ENCODE data around the gene RTL10. TPM values are rescaled to one million over a fixed set of nuclear protein-coding genes. Genes with fewer than 3 reads are reported as not detected.
A peak's percentile ranks its signal among the peaks of the same experiment; 100 is the strongest.

Gene RTL10
- total RNA-seq, 2 experiments from 2014 or later = 18.4 to 18.9 TPM

DNA sequence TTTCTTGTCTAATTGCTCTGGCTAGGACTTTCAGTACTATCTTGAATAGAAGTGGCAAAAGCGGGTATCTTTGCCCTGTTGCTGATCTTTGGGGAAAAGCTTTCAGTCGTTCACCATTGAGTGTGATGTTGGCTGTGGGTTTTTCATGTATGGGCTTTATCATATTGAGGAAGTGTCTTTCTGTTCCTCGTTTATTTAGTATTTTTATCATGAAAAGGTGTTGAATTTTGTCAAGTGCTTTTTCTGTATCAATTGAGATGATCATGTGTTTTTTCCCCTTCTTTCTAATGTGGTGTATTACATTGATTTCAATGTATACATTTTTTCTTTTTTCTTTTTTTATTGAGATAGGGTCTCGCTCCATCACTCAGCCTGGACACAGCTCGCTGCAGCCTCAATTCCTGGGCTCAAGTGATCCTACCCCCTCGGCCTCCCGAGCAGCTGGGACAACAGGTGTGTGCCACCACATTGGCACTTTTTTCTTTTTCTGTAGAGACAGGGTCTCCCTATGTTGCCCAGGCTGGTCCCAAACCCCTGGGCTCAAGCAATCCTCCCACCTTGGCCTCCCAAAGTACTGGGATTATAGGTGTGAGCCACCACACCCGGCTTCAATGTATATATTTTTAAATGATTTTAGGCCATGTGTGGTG, 5.3 kb upstream of the RTL10 start:
- Mint-ChIP-seq H3K4me1 (peaks cover 14% of the 10 kb centered on the region), H3K36me3 (no peaks in the 10 kb centered on the region), H3K27ac (no peak overlapping the region), H3K9me3 (no peaks in the 10 kb centered on the region), H3K27me3 (no peaks in the 10 kb centered on the region), H3K4me3 (no peak overlapping the region)
- no peak for DNase-seq
- ATAC-seq (ENCODE audit: low read depth) = no peak
- POLR2A ChIA-PET = no interaction called here

GRCh38 chr22:19857382-19857781, 2.7 kb upstream of the RTL10 start:
- ATAC-seq (ENCODE audit: low read depth) = no peak
- H3K4me1 Mint-ChIP-seq = peaks cover 32% of the 10 kb centered on the region
- POLR2A ChIA-PET = no interaction called here
- no peak overlapping the region for H3K4me3 Mint-ChIP-seq
- DNase-seq = no peak
- H3K27me3 Mint-ChIP-seq = no peaks in the 10 kb centered on the region
- no peak overlapping the region for H3K27ac Mint-ChIP-seq
- H3K9me3 Mint-ChIP-seq = no peaks in the 10 kb centered on the region
- H3K36me3 Mint-ChIP-seq = peaks cover 9% of the 10 kb centered on the region

DNA sequence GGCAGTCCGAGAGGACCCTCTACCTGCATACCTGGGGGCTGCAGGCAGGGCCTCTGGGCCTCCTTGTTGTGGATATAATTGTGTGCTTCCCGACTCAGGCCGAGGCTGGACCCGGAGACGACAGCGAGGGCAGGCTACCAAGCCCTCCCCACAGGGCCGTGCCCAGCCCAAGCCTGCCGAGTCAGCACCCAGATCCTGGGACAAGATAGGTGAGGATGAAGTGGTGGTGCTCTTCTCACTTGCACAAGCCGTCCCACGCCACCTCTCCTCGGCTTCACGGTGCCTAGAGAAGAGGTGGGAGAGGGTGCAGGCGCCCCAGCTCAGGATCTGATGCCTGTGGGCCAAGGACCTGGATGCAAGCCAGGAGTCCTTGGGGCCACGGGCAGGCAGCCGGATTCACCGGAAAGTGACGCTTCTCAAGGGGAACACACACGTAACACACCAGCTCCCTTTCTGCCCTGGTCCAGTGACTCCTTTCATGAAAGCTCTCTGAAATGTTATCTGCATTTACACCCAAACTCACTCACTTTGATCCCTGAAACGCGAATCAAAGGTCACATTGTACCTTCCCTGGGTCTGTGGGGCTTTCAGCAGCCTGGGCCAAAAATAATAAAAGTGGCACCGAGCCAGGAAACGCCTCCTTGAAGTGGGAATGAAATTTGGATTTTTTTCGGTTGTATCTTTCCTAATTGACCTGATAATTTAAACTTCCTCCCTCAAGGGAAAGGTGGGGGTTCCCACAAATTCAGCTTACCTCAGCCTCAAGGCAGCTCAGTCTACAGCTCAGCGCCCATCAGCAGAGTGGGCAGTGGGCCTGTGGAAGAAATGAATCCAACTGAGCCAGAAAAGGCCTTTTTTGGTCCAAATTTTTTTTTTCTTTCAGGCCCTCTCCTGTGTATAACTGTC, 1.1 kb upstream of the RTL10 start:
- DNase-seq (no peak), ATAC-seq (ENCODE audit: low read depth) (peak; percentile 29)
- Mint-ChIP-seq H3K27ac (peak overlapping the region; percentile 95), H3K4me3 (peak overlapping the region; percentile 98), H3K9me3 (no peaks in the 10 kb centered on the region), H3K27me3 (no peaks in the 10 kb centered on the region), H3K36me3 (peaks cover 9% of the 10 kb centered on the region), H3K4me1 (peaks cover 34% of the 10 kb centered on the region)
- POLR2A ChIA-PET = interaction anchor here (1.0 to 3.6 kb wide), 7 partner anchors 11 to 86 kb away, joined by 3 to 30 read pairs (median 12); partner anchors contain the start of genes COMT and TXNRD2

- no peak for DNase-seq
- H3K4me1 Mint-ChIP-seq = peaks cover 34% of the 10 kb centered on the region
- no peaks in the 10 kb centered on the region for H3K27me3 Mint-ChIP-seq
- POLR2A ChIA-PET = interaction anchor here (0.8 to 3.6 kb wide), 7 partner anchors 9 to 88 kb away, joined by 3 to 30 read pairs (median 3); partner anchors contain the start of genes COMT and TXNRD2
- H3K4me3 Mint-ChIP-seq = peak overlapping the region; percentile 98
- peak overlapping the region; percentile 95 for H3K27ac Mint-ChIP-seq
- H3K9me3 Mint-ChIP-seq = no peaks in the 10 kb centered on the region
- peaks cover 14% of the 10 kb centered on the region for H3K36me3 Mint-ChIP-seq
- no peak for ATAC-seq (ENCODE audit: low read depth)
These were observed 546 bp downstream of the RTL10 start for GRCh38 chr22:19853879-19854777.

- H3K27me3 Mint-ChIP-seq = no peaks in the 10 kb centered on the region
- peak overlapping the region; percentile 98 for H3K4me3 Mint-ChIP-seq
- POLR2A ChIA-PET = interaction anchor here (1.0 to 3.6 kb wide), 3 partner anchors 8 to 38 kb away, joined by 3 to 30 read pairs (median 19); no protein-coding TSS in a partner anchor
- DNase-seq (peak; percentile 33), ATAC-seq (ENCODE audit: low read depth) (no peak)
- H3K9me3 Mint-ChIP-seq = no peaks in the 10 kb centered on the region
- peaks cover 36% of the 10 kb centered on the region for H3K4me1 Mint-ChIP-seq
- peaks cover 14% of the 10 kb centered on the region for H3K36me3 Mint-ChIP-seq
- peak overlapping the region; percentile 95 for H3K27ac Mint-ChIP-seq
These were observed 1.4 kb downstream of the RTL10 start for GRCh38 chr22:19853058-19853878.

- no peaks in the 10 kb centered on the region for H3K9me3 Mint-ChIP-seq
- H3K27ac Mint-ChIP-seq = peak overlapping the region; percentile 38
- H3K4me1 Mint-ChIP-seq = peaks cover 35% of the 10 kb centered on the region
- no peaks in the 10 kb centered on the region for H3K27me3 Mint-ChIP-seq
- no peak for ATAC-seq (ENCODE audit: low read depth)
- H3K36me3 Mint-ChIP-seq = peaks cover 22% of the 10 kb centered on the region
- H3K4me3 Mint-ChIP-seq = peak overlapping the region; percentile 98
- POLR2A ChIA-PET = interaction anchor here (1.5 kb wide), 1 partner anchor 30 kb away, joined by 3 read pairs; no protein-coding TSS in a partner anchor
- DNase-seq = no peak
These were observed 2.4 kb downstream of the RTL10 start for GRCh38 chr22:19852177-19852781.

GRCh38 chr22:19851291-19852176, 3.1 kb downstream of the RTL10 start:
- peaks cover 24% of the 10 kb centered on the region for H3K36me3 Mint-ChIP-seq
- H3K27me3 Mint-ChIP-seq = no peaks in the 10 kb centered on the region
- H3K4me3 Mint-ChIP-seq = no peak overlapping the region
- ATAC-seq (ENCODE audit: low read depth) (no peak), DNase-seq (no peak)
- peaks cover 29% of the 10 kb centered on the region for H3K4me1 Mint-ChIP-seq
- H3K27ac Mint-ChIP-seq = no peak overlapping the region
- POLR2A ChIA-PET = interaction anchor here (1.5 kb wide), 1 partner anchor 31 kb away, joined by 3 read pairs; no protein-coding TSS in a partner anchor
- no peaks in the 10 kb centered on the region for H3K9me3 Mint-ChIP-seq

DNA sequence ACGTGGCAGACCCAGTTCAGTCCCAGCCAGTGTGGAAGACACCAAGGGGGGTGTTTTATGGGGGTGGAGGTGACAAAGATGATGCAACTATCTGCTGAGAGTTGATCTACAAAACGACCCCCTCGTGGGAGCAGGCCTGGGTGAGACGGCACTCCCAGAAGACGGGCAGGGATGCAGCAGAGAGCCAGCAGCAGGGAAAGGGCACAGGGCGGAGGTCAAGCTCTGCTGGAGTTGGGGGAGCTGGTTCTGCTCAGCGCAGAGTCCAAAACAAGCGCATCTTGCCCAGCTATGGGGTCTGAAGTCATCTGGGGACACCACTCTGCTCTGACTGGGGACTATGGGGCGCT, 3.9 kb downstream of the RTL10 start:
- DNase-seq (no peak), ATAC-seq (ENCODE audit: low read depth) (no peak)
- Mint-ChIP-seq H3K36me3 (peaks cover 24% of the 10 kb centered on the region), H3K27ac (no peak overlapping the region), H3K9me3 (no peaks in the 10 kb centered on the region), H3K4me1 (peaks cover 23% of the 10 kb centered on the region), H3K4me3 (no peak overlapping the region), H3K27me3 (no peaks in the 10 kb centered on the region)
- POLR2A ChIA-PET = interaction anchor here (1.5 kb wide), 1 partner anchor 32 kb away, joined by 3 read pairs; no protein-coding TSS in a partner anchor

DNA sequence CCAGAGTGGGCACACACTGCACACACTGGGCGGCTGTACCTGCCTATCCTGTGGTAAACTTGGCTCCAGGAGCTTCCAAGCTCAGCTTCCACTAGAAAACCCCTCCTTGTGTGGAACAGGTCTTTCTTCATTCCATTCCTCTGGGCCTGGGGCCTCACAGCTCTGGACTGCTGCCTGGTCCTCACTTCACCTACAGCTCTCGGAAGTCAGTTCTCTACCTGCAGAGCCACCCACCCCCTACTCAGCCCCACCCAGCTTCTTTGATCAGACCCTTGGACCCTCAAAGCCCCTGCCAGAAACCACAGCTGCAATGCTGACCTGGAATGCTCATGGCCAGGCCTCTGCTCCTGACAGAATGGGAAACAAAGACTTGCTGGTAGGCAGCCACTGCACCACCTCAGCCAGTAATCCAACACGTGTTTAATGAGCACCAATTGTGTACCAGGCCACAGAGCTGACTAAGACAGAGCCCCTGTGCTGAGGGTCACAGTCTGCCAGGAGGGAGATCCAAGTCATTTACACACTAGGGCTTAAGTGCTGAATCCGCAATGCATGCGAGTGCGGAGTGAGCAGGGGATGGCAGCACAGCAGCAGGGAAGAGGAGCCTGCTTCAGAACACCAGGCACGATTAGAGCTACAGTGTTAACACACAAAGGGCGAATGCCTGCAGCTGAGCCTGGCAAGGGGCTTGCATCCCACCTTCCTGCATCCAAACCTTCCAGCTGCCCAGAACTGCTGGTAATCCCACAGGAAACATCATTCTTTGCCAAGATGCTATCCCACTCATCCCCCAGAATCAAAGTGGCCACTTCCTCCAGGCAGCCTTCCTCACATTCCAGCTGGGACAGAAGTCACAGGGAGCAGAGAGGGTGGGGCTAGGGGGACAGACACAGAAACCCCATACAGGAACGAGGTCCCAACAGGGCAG, 4.6 kb downstream of the RTL10 start:
- DNase-seq = no peak
- ATAC-seq (ENCODE audit: low read depth) = no peak
- no peak overlapping the region for H3K4me3 Mint-ChIP-seq
- H3K9me3 Mint-ChIP-seq = no peaks in the 10 kb centered on the region
- H3K36me3 Mint-ChIP-seq = peaks cover 24% of the 10 kb centered on the region
- H3K4me1 Mint-ChIP-seq = peaks cover 27% of the 10 kb centered on the region
- POLR2A ChIA-PET = no interaction called here
- no peaks in the 10 kb centered on the region for H3K27me3 Mint-ChIP-seq
- no peak overlapping the region for H3K27ac Mint-ChIP-seq

DNA sequence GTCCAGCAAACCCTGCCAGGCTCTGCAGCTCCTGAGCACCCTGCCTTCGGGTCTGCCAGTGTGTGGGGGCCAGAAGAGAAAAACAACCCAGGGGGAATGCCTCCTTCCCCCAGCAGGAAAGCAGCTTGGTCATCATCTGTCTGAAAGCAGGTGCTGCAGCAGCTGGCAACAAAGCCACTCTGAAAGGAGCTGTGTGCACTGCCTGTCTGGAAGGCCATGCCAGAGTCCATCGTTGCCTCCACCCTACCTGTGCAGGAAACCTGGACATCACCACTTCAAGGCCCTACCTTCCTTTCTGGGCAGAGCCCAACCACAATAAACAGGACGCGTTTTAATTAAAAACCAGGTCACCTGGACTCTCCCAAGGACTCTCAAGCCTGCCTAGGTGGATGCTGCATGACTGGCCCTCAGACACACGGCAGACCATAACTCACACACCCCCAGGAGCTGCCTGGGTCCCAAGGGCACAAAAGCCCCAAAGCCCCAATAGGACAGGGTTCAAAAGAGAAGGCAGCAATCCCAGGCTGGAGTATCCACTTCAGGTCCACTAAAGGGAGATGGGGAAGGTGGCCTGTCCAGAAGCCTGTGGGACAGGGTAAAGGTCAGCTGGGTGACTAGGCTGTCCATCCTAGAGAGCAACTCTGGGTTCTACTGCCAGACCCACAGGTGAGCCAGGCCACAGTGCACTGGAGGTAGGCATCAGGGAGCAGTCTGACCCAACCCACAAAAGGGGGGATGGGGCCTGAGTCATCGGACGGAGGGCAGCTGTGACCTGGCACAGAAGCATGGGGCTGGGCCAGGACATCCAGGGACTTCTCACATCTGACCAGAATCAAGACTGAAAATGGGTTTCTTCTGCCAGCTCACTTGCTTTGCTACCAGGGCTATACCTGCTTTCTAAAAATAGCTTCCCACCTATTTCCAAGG, 6.1 kb downstream of the RTL10 start:
- peaks cover 19% of the 10 kb centered on the region for H3K36me3 Mint-ChIP-seq
- POLR2A ChIA-PET = interaction anchor here (0.6 kb wide), 1 partner anchor 85 kb away, joined by 3 read pairs; no protein-coding TSS in a partner anchor
- ATAC-seq (ENCODE audit: low read depth) = no peak
- peak overlapping the region; percentile 6 for H3K27ac Mint-ChIP-seq
- no peak for DNase-seq
- no peak overlapping the region for H3K4me3 Mint-ChIP-seq
- no peaks in the 10 kb centered on the region for H3K9me3 Mint-ChIP-seq
- peaks cover 31% of the 10 kb centered on the region for H3K4me1 Mint-ChIP-seq
- H3K27me3 Mint-ChIP-seq = no peaks in the 10 kb centered on the region
